ENCODE measurements around the gene TBX18. TPM values are rescaled to one million over a fixed set of nuclear protein-coding genes. Genes with fewer than 3 reads are reported as not detected.

The TBX18 gene
- total RNA-seq, 2 experiments from 2014 or later, result not detected

- H3K9me3 Mint-ChIP-seq, result no peaks in the 10 kb centered on the region
- no peak overlapping the region for H3K4me3 Mint-ChIP-seq
- no peak overlapping the region for H3K27ac Mint-ChIP-seq
- H3K4me1 Mint-ChIP-seq (ENCODE audit: low read depth), result no peaks in the 10 kb centered on the region
- intact Hi-C loops (cut with micrococcal nuclease), result no loop called here
- POLR2A ChIA-PET, result no interaction called here
- TF ChIP-seq, protein P1, sequence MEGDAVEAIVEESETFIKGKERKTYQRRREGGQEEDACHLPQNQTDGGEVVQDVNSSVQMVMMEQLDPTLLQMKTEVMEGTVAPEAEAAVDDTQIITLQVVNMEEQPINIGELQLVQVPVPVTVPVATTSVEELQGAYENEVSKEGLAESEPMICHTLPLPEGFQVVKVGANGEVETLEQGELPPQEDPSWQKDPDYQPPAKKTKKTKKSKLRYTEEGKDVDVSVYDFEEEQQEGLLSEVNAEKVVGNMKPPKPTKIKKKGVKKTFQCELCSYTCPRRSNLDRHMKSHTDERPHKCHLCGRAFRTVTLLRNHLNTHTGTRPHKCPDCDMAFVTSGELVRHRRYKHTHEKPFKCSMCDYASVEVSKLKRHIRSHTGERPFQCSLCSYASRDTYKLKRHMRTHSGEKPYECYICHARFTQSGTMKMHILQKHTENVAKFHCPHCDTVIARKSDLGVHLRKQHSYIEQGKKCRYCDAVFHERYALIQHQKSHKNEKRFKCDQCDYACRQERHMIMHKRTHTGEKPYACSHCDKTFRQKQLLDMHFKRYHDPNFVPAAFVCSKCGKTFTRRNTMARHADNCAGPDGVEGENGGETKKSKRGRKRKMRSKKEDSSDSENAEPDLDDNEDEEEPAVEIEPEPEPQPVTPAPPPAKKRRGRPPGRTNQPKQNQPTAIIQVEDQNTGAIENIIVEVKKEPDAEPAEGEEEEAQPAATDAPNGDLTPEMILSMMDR (IDR thresholded peaks at IDR 0.05), result no peak
- CTCF ChIA-PET, result no interaction called here
- DNase-seq, result no peak
- H3K36me3 Mint-ChIP-seq (ENCODE audit: low read depth), result no peaks in the 10 kb centered on the region
- ATAC-seq, result no peak
- H3K27me3 Mint-ChIP-seq, result peaks cover 11% of the 10 kb centered on the region
These were observed 7.5 kb downstream of the TBX18 start for GRCh38 chr6:84756877-84757276.

GRCh38 chr6:84756466-84756865 is 7.9 kb downstream of the TBX18 start:
- H3K27me3 Mint-ChIP-seq, result peaks cover 10% of the 10 kb centered on the region

GRCh38 chr6:84753173-84753572 is 11.2 kb downstream of the TBX18 start:
- no peak for ATAC-seq
- POLR2A ChIA-PET, result no interaction called here
- Mint-ChIP-seq H3K4me1 (ENCODE audit: low read depth) (no peaks in the 10 kb centered on the region), H3K9me3 (no peaks in the 10 kb centered on the region), H3K27ac (no peak overlapping the region), H3K27me3 (peaks cover 4% of the 10 kb centered on the region), H3K36me3 (ENCODE audit: low read depth) (no peaks in the 10 kb centered on the region), H3K4me3 (no peak overlapping the region)
- intact Hi-C loops (cut with micrococcal nuclease), result no loop called here
- no peak for DNase-seq
- CTCF ChIA-PET, result no interaction called here
- TF ChIP-seq, protein P1 (IDR thresholded peaks at IDR 0.05), result no peak

More at GRCh38 chr6:84756466-84756865, 7.9 kb downstream of the TBX18 start:
- DNase-seq (no peak), ATAC-seq (no peak)
- H3K36me3 Mint-ChIP-seq (ENCODE audit: low read depth), result no peaks in the 10 kb centered on the region
- CTCF ChIA-PET, result no interaction called here
- TF ChIP-seq, protein P1 (IDR thresholded peaks at IDR 0.05), result no peak
- intact Hi-C loops (cut with micrococcal nuclease), result no loop called here
- H3K4me1 Mint-ChIP-seq (ENCODE audit: low read depth), result no peaks in the 10 kb centered on the region
- POLR2A ChIA-PET, result no interaction called here
- H3K27ac Mint-ChIP-seq, result no peak overlapping the region
- no peak overlapping the region for H3K4me3 Mint-ChIP-seq
- no peaks in the 10 kb centered on the region for H3K9me3 Mint-ChIP-seq

- no peak overlapping the region for H3K4me3 Mint-ChIP-seq
- no peak for DNase-seq
- TF ChIP-seq, protein P1 (IDR thresholded peaks at IDR 0.05), result no peak
- H3K27ac Mint-ChIP-seq, result no peak overlapping the region
- ChIA-PET POLR2A (no interaction called here), CTCF (no interaction called here)
- H3K36me3 Mint-ChIP-seq (ENCODE audit: low read depth), result no peaks in the 10 kb centered on the region
- no peaks in the 10 kb centered on the region for H3K4me1 Mint-ChIP-seq (ENCODE audit: low read depth)
- intact Hi-C loops (cut with micrococcal nuclease), result no loop called here
- H3K9me3 Mint-ChIP-seq, result no peaks in the 10 kb centered on the region
- no peak for ATAC-seq
- H3K27me3 Mint-ChIP-seq, result peaks cover 1% of the 10 kb centered on the region
These were observed 12.1 kb downstream of the TBX18 start for GRCh38 chr6:84752118-84752850.

DNA sequence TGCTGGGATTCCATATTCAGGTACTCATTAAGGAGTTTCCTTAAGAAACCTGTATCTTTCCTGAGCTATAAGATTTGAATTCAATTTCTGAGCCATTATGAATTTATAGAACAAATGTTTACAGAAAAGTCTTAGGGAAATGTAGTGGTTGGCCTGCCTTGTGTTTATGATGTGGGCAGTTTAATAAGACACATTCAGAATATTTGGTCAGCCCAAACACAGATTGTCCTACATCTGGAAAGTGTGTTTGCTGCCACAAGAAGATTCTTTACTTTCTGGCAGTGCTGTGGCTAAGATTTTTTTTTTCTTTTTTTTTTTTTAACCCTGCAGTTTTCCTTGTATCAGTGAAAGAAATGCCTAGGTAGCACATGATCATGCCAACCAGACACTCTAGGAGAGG is 15.2 kb downstream of the TBX18 start:
- ATAC-seq, result no peak
- no peaks in the 10 kb centered on the region for H3K36me3 Mint-ChIP-seq (ENCODE audit: low read depth)

More for the DNA sequence above, 15.2 kb downstream of the TBX18 start:
- ChIA-PET POLR2A (no interaction called here), CTCF (no interaction called here)
- no peaks in the 10 kb centered on the region for H3K9me3 Mint-ChIP-seq
- no peak for DNase-seq
- intact Hi-C loops (cut with micrococcal nuclease), result no loop called here
- TF ChIP-seq, protein P1 (IDR thresholded peaks at IDR 0.05), result no peak
- no peak overlapping the region for H3K4me3 Mint-ChIP-seq
- H3K27me3 Mint-ChIP-seq, result peaks cover under 1% of the 10 kb centered on the region
- H3K27ac Mint-ChIP-seq, result no peak overlapping the region
- H3K4me1 Mint-ChIP-seq (ENCODE audit: low read depth), result no peaks in the 10 kb centered on the region
